HFFc6 (cell line): ENCODE measurements around the gene STAT1. TPM values are rescaled to one million over a fixed set of nuclear protein-coding genes. Genes with fewer than 3 reads are reported as not detected.

ENCODE experiments used
- DNase-seq: peaks from one replicate; pipeline ENCODE4 v3.0.0-alpha.2; 2018
- H3K27ac Mint-ChIP-seq: 2 replicates; pipeline ENCODE4 v1.8.0; 2020; ENCODE audit warnings: mild to moderate bottlenecking, mixed read lengths
- H3K27me3 Mint-ChIP-seq: 2 replicates; pipeline ENCODE4 v1.8.0; 2021; ENCODE audit warnings: mild to moderate bottlenecking, moderate library complexity, mixed read lengths; ENCODE audit not compliant: insufficient read depth
- H3K36me3 Mint-ChIP-seq: 2 replicates; pipeline ENCODE4 v1.8.0; 2021; ENCODE audit warnings: low read depth, mixed read lengths
- H3K4me1 Mint-ChIP-seq: 2 replicates; pipeline ENCODE4 v1.8.0; 2020; ENCODE audit warnings: low read depth, mixed read lengths
- H3K4me3 Mint-ChIP-seq: 2 replicates; pipeline ENCODE4 v1.8.0; 2020; ENCODE audit warnings: mild to moderate bottlenecking, moderate library complexity, mixed read lengths
- H3K9me3 Mint-ChIP-seq: 2 replicates; pipeline ENCODE4 v1.8.0; 2020; ENCODE audit warnings: mild to moderate bottlenecking, mixed read lengths
- CTCF ChIP-seq: fragments of 200-600 bp; sonication (generic); IDR thresholded peaks from 2 replicates; pipeline ENCODE4 v1.5.0; 2021; ENCODE audit warnings: antibody characterized with exemption, mild to moderate bottlenecking
- total RNA-seq, 6 experiments: library from RNA; stranded (reverse); fragmentation: NEBNext Ultra II Directional; extraction: Animal tissue kit (Norgen Biotek cat#: 25700); gene quantifications; 2 replicates in 1 of 6; 3 replicates in 5 of 6; pipeline ENCODE4 v1.2.3, GENCODE V29; 2021

STAT1 gene
- total RNA-seq, 6 experiments from 2014 or later: 91.6 to 154 (median 138) TPM

DNA sequence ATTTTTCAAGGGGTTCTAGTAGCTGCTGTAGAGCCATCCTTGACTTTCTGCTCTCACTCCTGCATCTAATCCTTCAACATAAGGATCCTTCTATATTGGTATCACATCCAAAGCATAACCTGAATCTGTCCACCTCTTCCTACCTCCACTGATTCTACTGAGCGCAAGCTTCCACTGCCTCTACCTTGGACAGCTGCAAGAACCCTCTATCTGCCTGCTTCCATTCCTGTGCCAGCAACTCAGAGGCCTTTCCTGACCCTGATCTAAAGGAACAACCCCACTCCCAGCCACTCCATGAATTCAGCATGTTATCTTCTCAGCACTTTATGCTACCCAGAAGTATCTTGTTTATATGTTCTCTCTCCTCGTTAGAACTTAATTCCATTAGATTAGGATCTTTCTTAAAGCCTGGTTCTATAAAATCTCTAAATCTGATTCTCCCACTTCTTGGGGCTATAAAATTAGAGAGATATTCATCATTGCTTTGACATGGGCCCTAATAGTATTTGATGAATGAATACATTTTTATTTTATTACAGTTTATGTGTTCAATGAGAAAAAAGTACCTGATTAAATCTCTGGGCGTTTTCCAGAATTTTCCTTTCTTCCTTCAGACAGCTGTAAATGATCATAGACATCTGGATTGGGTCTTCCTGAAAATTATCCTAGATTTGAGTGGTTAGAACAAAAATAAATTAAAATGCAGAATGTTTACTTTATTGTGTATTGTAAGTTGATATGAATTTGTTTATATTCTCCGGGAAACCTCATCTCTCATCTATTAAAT lies 6.8 kb downstream of the STAT1 start:
- Mint-ChIP-seq H3K27ac (no peak overlapping the region), H3K9me3 (no peaks in the 10 kb centered on the region), H3K4me3 (no peak overlapping the region), H3K27me3 (peaks cover 2% of the 10 kb centered on the region; the same call in 1 of the 2 replicates), H3K4me1 (peaks cover 22% of the 10 kb centered on the region), H3K36me3 (peaks cover 65% of the 10 kb centered on the region)
- TF ChIP-seq CTCF: no peak
- DNase-seq: no peak

GRCh38 chr2:191006297-191006696 lies 7.7 kb downstream of the STAT1 start:
- Mint-ChIP-seq H3K36me3 (peaks cover 66% of the 10 kb centered on the region), H3K27ac (no peak overlapping the region), H3K9me3 (no peaks in the 10 kb centered on the region), H3K27me3 (peaks cover 2% of the 10 kb centered on the region; the same call in 1 of the 2 replicates), H3K4me1 (peaks cover 18% of the 10 kb centered on the region), H3K4me3 (no peak overlapping the region)
- no peak for DNase-seq
- TF ChIP-seq CTCF: no peak

DNA sequence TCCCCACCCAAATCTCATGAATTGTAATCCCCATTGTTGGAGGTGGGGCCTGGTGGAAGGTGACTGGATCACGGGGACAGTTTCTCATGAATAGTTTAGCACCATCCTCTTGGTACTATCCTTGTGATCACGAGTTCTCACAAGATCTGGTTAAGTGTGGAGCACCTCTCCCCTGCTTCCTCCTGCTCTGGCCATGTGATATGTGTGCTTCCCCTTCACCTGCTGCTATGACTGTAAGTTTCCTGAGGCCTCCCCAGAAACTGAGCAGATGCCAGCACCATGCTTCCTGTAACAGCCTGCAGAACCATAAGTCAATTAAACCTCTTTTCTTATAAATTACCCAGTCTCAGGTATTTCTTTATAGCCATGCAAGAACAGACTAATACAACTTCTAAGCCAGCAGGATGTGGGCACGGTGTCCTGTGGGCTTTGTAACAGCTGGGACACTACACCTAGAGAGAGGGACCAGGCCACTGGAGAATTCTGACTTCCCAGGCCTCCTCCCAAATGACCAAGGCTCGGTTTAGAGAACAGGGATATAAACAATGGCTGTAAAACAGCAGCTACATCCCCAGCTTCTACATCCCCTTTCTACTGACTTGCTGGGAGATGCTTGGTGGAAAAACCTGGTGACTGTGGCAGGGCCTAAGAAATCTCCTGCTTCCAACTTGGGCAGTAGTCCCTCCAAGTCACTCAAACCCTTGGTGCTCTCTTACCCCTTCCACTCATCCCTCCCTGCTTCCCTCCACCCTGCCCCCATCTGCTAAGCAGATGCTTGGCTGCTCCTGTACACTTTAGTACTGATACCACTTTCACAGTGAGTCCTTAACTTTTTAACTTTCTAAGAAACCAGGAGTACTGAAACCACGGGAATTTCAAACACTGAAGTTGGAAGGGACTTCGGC lies 10.3 kb downstream of the STAT1 start:
- no peak overlapping the region for H3K4me3 Mint-ChIP-seq

GRCh38 chr2:191001624-191002023 lies 12.3 kb downstream of the STAT1 start:
- Mint-ChIP-seq H3K4me3 (no peak overlapping the region), H3K27me3 (no peaks in the 10 kb centered on the region; the same call in 1 of the 2 replicates), H3K27ac (no peak overlapping the region), H3K36me3 (peaks cover 68% of the 10 kb centered on the region), H3K4me1 (no peaks in the 10 kb centered on the region), H3K9me3 (no peaks in the 10 kb centered on the region)
- DNase-seq: no peak
- TF ChIP-seq CTCF: no peak

More for the DNA sequence above, 10.3 kb downstream of the STAT1 start:
- TF ChIP-seq CTCF: no peak
- Mint-ChIP-seq H3K4me1 (no peaks in the 10 kb centered on the region), H3K9me3 (no peaks in the 10 kb centered on the region), H3K27me3 (no peaks in the 10 kb centered on the region; the same call in 1 of the 2 replicates), H3K36me3 (peaks cover 73% of the 10 kb centered on the region), H3K27ac (peak overlapping the region; percentile 32; the same call in 1 of the 2 replicates)
- DNase-seq: no peak

- TF ChIP-seq CTCF: no peak
- peaks cover 68% of the 10 kb centered on the region for H3K36me3 Mint-ChIP-seq
These were observed 12.9 kb downstream of the STAT1 start for GRCh38 chr2:191001032-191001431.

More at GRCh38 chr2:191001032-191001431, 12.9 kb downstream of the STAT1 start:
- H3K4me1 Mint-ChIP-seq: no peaks in the 10 kb centered on the region
- no peak overlapping the region for H3K4me3 Mint-ChIP-seq
- no peak overlapping the region for H3K27ac Mint-ChIP-seq
- H3K9me3 Mint-ChIP-seq: no peaks in the 10 kb centered on the region
- no peaks in the 10 kb centered on the region; the same call in 1 of the 2 replicates for H3K27me3 Mint-ChIP-seq
- DNase-seq: no peak
